Ramos (cell line): ENCODE data around the gene MOGAT3.
"Not testable (repeated sequence)": the region's sequence is repeated elsewhere in the genome, so short reads cannot be mapped to it uniquely, and the experiment has no call there.

ENCODE experiments used
- in situ Hi-C: fragments of 300-500 bp; cut with MboI; formaldehyde crosslinking; loops from one replicate; pipeline ENCODE4 v1.14.3; 2022; ENCODE audit warnings: low sequenced_read_pairs; ENCODE audit not compliant: unreplicated experiment

MOGAT3 gene

GRCh38 chr7:101206665-101207042 lies 5.8 kb upstream of the MOGAT3 start:
- in situ Hi-C loops, result no loop called here

GRCh38 chr7:101205901-101206664 lies 5.2 kb upstream of the MOGAT3 start:
- in situ Hi-C loops, result no loop called here

GRCh38 chr7:101203740-101204738 lies 3.2 kb upstream of the MOGAT3 start:
- in situ Hi-C loops, result not testable (repeated sequence)

DNA sequence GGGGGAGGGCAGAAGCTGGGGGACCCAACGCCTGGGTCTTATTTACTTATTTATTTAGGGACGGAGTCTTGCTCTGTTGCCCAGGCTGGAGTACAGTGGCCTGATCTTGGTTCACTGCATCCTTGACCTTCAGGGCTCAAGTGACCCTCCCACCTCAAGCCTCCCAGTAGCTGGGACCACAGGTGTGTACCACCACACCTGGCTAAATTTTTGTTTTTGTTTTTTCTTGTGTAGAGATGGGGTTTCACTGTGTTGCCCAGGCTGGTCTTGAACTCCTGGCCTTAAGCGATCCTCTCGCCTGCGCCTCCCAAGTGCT lies 1.7 kb upstream of the MOGAT3 start:
- in situ Hi-C loops, result no loop called here

DNA sequence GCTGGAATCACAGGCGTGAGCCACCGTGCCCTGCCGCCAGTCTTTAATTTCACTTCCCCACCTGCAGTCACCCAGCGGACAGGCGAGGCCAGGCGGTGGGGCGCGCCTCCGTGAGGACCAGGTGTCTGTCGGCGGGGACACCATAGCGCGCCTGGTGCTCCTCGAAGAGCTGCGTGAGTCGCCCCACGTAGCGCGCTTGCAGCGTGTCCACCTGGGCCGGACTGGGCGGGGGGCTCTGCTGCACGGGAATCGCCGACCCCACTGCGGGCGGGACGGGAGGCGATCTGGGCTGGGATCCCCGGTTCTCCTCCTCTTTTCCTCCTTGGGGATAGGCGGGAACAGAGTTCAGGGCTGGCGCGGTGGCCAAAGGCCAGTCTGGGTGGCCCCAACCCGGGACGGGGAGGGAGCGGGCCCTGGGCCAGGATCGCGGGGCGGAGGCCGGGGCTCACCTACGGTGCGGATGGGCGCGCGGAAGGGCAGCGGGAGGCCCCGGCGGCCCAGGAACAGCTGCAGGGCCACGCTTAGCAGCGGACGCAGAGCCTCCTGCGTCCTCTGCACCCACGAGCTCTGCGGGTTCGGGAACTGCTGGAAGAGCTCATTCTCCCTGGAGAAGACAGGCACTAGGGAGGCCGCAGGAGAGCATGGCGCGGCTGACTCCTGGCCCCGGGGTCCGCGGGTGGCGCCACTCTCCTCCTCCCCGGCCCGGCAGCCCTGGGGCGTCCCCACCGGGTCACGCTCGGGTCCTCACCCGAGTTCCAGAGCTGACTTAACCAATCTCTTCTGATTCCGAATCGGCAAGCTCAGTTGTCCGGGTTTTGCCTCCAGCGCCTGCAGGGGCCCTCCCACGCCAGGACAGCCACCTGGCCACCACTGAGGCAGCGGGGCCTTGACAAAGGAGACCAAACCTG lies 1.1 kb upstream of the MOGAT3 start:
- in situ Hi-C loops, result no loop called here

DNA sequence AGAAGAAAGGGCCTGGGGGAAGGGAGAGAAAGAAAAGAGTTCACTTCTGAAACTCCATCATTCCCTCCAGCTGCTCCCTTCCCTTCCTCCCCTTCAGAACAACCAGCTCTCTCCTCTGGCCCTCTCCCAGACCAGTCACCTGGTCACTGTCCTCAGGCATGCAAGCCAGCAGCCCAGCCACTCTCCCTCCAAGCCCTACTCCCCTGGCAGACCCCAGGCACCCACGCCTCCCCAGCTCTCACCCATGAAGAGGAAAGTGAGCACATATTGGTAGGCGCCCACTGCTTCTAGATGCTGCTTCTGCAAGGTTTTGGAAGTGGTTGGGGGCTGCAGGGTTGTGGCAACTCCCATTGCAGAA lies 353 bp downstream of the MOGAT3 start:
- in situ Hi-C loops, result no loop called here

- in situ Hi-C loops, result not testable (repeated sequence)
Measured at GRCh38 chr7:101199522-101199921, 1.3 kb downstream of the MOGAT3 start.

DNA sequence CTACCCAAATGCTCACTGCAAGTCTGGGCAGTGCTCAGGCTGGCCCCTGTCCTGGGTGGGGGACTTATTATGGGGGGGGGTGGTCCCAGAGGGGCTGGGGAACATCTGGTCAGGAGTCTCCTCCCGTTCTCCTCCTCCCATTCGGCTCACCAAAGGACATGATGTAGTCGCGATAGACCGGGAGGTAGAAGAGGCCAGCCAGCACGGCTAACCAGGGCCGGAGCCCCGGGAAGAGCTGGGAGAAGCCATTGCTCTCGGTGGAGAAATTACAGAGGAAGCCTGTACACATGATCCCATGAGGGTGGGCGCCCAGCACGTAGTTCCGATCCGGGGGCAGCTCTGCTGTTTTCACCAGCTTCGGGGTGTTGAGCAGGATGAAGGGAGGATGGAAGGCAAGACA lies 2.4 kb downstream of the MOGAT3 start:
- in situ Hi-C loops, result no loop called here

DNA sequence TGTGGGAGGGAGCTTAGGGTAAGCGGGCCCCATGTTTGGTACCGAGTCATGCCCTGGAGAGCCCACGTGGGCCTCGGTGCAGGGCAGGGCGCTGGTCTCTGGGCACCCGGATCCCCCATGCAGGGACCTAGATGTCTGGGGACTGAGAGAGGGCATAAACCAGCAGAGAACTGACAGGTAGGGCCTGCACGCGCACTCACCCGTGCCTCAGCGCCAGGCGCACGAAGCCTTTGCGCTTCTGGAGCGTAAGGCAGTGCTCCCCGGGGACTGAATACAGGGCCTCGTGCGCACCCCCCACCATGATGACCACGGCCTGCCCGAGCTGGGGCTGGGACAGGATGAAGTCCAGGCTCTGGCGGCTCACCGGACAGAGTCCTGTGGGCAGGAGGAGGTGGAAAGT lies 2.8 kb downstream of the MOGAT3 start:
- in situ Hi-C loops, result no loop called here

DNA sequence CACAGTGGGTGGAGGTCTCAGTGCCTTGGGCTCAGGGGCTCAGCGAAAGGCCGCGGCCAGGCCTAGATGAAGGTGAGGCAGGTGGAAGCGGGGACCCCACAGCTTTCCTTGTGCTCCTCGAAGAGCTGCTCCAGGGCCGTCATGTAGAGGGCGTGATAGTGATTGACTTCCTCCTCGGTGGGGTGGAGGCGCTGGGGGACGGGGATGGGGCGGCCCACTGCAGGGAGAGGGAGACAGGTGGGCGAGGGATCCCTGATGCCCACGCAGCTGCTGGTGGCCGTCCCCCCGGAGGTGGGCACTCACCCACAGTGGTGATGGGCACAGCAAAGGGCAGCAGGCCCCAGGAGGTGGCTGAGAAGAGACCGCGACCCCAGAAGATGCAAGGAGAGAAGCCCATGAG lies 5.0 kb downstream of the MOGAT3 start:
- in situ Hi-C loops, result no loop called here

- in situ Hi-C loops, result no loop called here
Measured at GRCh38 chr7:101189109-101189508, 11.7 kb downstream of the MOGAT3 start.

DNA sequence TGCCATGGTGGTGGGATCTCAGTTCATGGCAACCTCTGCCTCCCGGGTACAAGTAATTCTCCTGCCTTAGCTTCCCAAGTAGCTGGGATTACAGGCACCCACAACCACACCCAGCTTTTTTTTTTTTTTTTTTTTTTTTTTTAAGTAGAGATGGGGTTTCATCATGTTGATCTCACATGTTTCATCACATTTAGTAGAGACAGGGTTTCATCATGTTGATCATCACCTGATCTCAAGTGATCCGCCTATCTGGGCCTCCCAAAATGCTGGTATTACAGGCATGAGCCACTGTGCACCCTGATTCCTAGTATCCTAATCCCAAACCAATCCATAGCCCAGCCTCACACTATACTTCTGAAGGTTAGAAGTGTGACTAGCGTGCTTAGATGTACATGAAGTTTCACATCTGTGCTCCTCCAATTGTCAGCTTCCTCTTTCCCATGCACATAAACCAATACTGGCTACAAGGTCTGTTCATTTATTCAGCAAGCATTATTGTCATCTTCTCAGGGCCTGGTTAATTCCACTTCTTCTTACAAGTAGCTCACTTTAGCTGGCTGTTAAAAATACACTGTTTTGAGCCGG lies 13.9 kb downstream of the MOGAT3 start:
- in situ Hi-C loops, result no loop called here

GRCh38 chr7:101186194-101186593 lies 14.6 kb downstream of the MOGAT3 start:
- in situ Hi-C loops, result no loop called here

GRCh38 chr7:101185258-101185839 lies 15.5 kb downstream of the MOGAT3 start:
- in situ Hi-C loops, result no loop called here

DNA sequence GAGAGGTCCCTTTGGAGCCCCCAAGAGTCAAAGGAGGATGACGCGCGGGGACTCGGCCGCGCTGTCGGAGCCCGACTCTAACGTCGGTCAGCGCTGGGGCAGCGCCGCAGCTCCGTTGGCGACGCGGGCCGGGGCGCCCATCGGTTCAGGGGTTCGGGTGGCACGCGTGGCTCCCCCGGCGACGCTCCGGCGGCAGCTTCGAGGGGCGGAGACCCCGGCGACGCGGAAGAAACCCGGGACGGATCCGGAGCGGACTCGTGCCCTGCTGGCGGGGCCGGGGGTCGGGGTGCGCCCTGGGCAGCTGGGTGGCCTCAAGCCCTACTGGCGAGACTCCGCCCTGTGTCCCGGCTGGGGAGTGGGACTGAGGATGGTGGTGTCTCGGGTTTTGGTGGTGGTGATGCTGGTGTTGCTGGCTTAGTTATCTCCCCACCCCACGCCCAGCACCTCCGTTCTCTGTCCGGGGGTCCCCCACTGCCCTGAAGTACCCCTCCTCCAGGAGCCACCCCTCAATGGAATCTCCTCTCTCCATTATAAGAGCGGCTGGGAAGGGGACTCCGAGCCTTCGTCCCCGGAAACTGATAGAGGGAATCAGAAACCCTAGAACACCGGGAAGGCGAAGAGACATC lies 20.6 kb downstream of the MOGAT3 start, which contains the start of gene NAT16:
TSS of gene NAT16 (minus strand) at position 164 of the 626 bp plus-strand sequence. CDS start 5,486 bp downstream, outside the sequence.
- in situ Hi-C loops, result no loop called here

DNA sequence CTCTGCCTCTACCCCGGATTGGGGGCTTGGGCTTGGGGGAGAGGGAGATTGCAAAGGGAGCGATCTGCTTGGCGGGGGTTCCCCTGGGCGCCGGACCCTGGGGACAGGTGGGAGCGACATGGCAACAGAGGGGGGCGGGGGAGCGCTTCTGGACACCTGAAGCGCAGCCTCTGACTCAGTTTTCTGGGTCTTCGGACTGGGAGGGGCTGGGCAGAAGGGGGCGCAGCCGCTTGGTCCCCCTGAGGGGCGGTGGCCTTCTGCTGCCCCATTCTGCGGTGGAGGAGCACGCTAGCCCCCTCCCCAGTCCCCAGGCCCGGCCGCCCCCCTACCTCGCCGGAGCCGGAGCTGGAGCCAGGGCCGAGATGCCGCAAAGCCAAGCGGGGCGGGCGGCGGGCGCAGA lies 21.1 kb downstream of the MOGAT3 start:
- in situ Hi-C loops, result no loop called here

DNA sequence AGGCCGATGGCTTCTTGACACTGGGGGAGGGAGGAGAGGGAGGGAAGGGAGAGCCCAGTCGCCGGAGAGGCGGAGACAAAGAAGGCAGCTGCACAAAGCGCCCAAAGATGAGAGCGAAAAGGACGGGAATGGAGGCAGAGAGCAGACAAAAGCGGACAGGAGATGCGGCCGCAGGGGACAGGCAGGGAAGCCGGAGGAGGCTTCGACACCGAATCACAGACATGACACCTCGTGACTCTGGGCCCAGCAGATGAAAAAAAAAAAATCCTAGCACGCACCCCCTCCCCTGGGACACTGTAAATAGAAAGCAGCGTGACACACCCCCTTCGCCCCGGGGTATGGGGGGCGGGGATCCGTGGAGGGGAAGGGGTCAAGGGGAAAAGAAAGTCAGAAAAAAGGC lies 21.7 kb downstream of the MOGAT3 start:
- in situ Hi-C loops, result no loop called here

- in situ Hi-C loops, result no loop called here
Measured at GRCh38 chr7:101177644-101178043, 23.2 kb downstream of the MOGAT3 start.

- in situ Hi-C loops, result no loop called here
Measured at GRCh38 chr7:101175664-101176063, 25.2 kb downstream of the MOGAT3 start.
